ENCODE data around the gene PKN3.

The PKN3 gene

DNA sequence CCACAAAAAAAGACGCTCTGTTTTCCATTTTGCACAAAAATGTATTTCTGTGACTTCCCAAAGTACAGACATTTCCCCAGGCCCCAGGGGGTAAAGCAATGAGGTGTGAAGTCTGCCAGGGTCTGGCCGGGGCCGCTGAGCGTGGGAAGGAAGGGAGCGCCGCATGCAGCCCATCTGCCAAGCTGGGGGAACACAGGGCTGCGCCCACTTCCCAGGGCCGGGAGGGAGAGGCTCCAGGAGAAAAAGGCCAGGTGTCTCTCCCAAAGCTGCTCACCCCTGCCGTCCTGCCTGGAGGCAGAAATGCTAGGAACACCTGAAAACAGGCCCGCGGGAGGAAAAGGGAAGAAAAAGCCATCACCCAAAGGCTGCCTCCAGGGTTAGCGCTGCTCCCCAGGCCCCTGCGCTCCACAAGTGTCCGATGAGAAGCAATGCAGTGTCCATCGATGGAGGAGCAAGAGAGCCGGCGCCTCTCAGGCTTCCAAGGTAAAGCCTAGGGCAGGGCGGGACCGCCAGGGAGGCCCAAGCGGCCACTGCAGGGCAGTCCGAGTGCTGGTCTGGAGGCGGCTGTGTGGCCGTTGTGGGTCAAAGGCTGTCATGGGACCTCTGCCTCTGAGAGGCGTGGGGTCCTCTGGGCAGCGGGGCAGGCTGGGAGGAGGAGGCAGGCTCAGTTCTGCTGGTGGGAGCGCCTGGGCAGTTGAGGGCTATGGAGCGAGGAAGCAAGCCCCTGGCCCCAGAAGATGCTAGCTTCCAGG lies 27.6 kb downstream of the PKN3 start:
- Histone ChIP-seq H3K27me3 (ENCODE audit: low read depth, low read length) (no peaks in the 10 kb centered on the region), H3K4me3 (ENCODE audit: low read depth in 1 of 2, low read length in 2 of 2) (no peak overlapping the region), H3K9me3 (ENCODE audit: control insufficient read depth in 1 of 2, low read length in 2 of 2) (no peaks in the 10 kb centered on the region), H3K36me3 (ENCODE audit: control insufficient read depth in 1 of 2, insufficient read depth in 2 of 2, low read length in 2 of 2) (peaks cover 6 to 29% of the 10 kb centered on the region in 2 donors), H3K27ac (ENCODE audit: low read length) (no peak overlapping the region), H3K4me1 (ENCODE audit: control insufficient read depth in 1 of 2, insufficient read depth in 2 of 2, low read length in 2 of 2) (peaks cover under 1 to 2% of the 10 kb centered on the region in 2 donors)

DNA sequence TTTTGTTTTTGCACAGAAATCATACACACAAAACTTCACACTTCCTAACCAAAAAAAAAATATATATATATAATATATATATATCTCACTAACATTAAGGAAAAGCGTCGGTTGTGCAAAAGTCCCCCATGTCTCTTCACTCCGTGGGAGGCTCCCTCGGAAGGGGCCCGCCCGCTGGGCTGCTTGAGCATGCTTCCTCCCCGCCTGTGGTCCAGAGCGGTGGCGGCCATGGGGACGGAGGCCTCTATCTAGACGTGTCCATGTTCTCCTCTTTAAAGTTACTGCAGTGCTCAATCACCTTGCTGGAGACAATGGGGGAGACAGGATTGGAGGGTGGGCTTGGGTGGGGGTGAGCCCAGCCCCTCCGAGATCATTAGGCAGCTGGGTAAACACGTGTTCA lies 28.8 kb downstream of the PKN3 start:
- no peak overlapping the region for H3K27ac ChIP-seq (ENCODE audit: low read length)
- no peaks in the 10 kb centered on the region for H3K27me3 ChIP-seq (ENCODE audit: low read depth, low read length)
- no peaks in the 10 kb centered on the region for H3K9me3 ChIP-seq (ENCODE audit: control insufficient read depth in 1 of 2, low read length in 2 of 2)
- H3K36me3 ChIP-seq (ENCODE audit: control insufficient read depth in 1 of 2, insufficient read depth in 2 of 2, low read length in 2 of 2), result peaks cover 10 to 34% of the 10 kb centered on the region in 2 donors
- H3K4me1 ChIP-seq (ENCODE audit: control insufficient read depth in 1 of 2, insufficient read depth in 2 of 2, low read length in 2 of 2), result no peaks in the 10 kb centered on the region
- no peak overlapping the region for H3K4me3 ChIP-seq (ENCODE audit: low read depth in 1 of 2, low read length in 2 of 2)

DNA sequence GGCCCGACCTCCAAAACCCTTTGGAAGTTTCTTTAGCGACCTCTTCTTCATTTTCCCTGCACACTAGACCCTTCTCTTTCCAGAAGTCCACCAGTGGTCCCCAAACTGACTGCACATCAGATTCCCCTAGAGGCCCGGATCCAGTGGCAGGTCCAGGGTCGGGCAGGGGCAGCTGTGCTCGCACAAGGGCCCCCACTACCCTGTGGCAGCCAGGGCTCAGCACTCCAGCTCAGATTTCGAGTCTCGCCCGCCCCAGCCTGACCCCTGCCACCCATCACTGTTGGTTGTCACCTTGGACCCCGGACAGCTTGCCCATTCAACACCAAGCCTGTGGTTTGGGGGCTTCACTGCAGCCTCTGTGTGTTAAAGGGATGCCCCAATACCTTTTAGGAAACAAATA lies 29.4 kb downstream of the PKN3 start:
- H3K4me3 ChIP-seq (ENCODE audit: low read depth in 1 of 2, low read length in 2 of 2), result no peak overlapping the region
- H3K9me3 ChIP-seq (ENCODE audit: control insufficient read depth in 1 of 2, low read length in 2 of 2), result no peaks in the 10 kb centered on the region
- no peaks in the 10 kb centered on the region for H3K4me1 ChIP-seq (ENCODE audit: control insufficient read depth in 1 of 2, insufficient read depth in 2 of 2, low read length in 2 of 2)
- H3K27me3 ChIP-seq (ENCODE audit: low read depth, low read length), result no peaks in the 10 kb centered on the region
- H3K36me3 ChIP-seq (ENCODE audit: control insufficient read depth in 1 of 2, insufficient read depth in 2 of 2, low read length in 2 of 2), result peaks cover 10 to 34% of the 10 kb centered on the region in 2 donors
- H3K27ac ChIP-seq (ENCODE audit: low read length), result no peak overlapping the region

DNA sequence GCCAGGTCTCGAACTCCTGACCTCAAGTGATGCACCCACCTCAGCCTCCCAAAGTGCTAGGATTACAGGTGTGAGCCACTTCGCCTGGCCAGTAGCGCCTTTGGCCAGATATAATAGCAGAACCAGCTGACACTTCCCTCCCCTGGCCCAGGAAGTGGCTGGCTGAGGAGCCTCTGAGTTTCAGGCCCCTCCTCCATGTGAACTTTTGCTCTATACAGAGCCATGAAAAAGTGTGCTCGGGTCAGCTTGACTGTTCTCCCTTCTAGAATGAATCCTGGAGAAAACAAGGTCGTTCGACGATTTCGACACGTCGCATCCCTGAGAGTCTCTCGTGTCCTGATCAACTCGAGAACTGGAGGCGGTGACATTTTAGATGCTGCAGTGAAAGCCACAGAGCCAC lies 30.3 kb downstream of the PKN3 start:
- Histone ChIP-seq H3K36me3 (ENCODE audit: control insufficient read depth in 1 of 2, insufficient read depth in 2 of 2, low read length in 2 of 2) (peaks cover 15 to 41% of the 10 kb centered on the region in 2 donors), H3K4me1 (ENCODE audit: control insufficient read depth in 1 of 2, insufficient read depth in 2 of 2, low read length in 2 of 2) (no peaks in the 10 kb centered on the region), H3K9me3 (ENCODE audit: control insufficient read depth in 1 of 2, low read length in 2 of 2) (no peaks in the 10 kb centered on the region), H3K4me3 (ENCODE audit: low read depth in 1 of 2, low read length in 2 of 2) (no peak overlapping the region), H3K27ac (ENCODE audit: low read length) (no peak overlapping the region), H3K27me3 (ENCODE audit: low read depth, low read length) (no peaks in the 10 kb centered on the region)

DNA sequence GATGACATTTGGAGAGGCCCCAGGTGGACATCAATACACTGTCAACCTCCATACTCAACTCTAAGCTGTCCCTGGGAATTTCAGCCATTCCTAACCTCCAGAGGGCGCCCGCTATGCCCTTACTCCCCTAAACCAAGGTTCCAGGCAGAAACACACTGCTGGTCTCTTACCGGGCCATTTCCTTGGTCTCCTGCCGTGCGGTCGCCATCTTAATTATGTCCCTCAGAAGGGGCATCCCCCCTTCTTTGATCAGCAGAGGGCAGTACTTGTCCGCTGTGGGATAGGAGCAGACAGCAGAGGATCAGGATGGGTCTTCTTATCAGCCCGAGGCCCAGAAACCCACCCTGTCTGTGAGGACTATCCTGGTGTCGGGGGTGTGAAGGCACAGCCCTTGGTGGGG lies 31.0 kb downstream of the PKN3 start:
- no peaks in the 10 kb centered on the region for H3K4me1 ChIP-seq (ENCODE audit: control insufficient read depth in 1 of 2, insufficient read depth in 2 of 2, low read length in 2 of 2)
- no peaks in the 10 kb centered on the region for H3K9me3 ChIP-seq (ENCODE audit: control insufficient read depth in 1 of 2, low read length in 2 of 2)
- H3K27me3 ChIP-seq (ENCODE audit: low read depth, low read length), result no peaks in the 10 kb centered on the region
- no peak overlapping the region for H3K27ac ChIP-seq (ENCODE audit: low read length)
- no peak overlapping the region for H3K4me3 ChIP-seq (ENCODE audit: low read depth in 1 of 2, low read length in 2 of 2)
- peaks cover 15 to 41% of the 10 kb centered on the region in 2 donors for H3K36me3 ChIP-seq (ENCODE audit: control insufficient read depth in 1 of 2, insufficient read depth in 2 of 2, low read length in 2 of 2)

DNA sequence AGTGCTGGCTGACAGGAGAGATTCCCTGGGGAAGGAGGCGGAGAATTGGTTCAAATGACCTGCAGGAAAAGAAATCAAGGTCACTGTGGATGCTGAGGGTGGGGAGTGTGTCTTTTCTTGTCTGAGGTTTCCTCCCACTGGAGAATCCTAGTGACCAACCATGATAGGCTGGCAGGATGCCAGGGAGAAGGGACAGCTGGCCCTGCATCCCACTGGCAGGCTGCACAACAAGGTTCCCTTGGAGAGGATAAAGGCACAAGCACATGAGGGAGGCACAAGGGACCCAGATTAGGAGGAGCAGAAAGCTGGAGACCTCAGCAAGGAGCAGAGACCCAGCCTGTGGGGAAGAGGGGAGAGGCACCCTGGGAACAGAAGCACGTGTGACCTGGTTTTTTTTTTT lies 33.1 kb downstream of the PKN3 start:
- H3K4me1 ChIP-seq (ENCODE audit: control insufficient read depth in 1 of 2, insufficient read depth in 2 of 2, low read length in 2 of 2), result no peaks in the 10 kb centered on the region
- peaks cover 20 to 48% of the 10 kb centered on the region in 2 donors for H3K36me3 ChIP-seq (ENCODE audit: control insufficient read depth in 1 of 2, insufficient read depth in 2 of 2, low read length in 2 of 2)
- H3K9me3 ChIP-seq (ENCODE audit: control insufficient read depth in 1 of 2, low read length in 2 of 2), result no peaks in the 10 kb centered on the region
- H3K27me3 ChIP-seq (ENCODE audit: low read depth, low read length), result no peaks in the 10 kb centered on the region
- H3K4me3 ChIP-seq (ENCODE audit: low read depth in 1 of 2, low read length in 2 of 2), result no peak overlapping the region
- no peak overlapping the region for H3K27ac ChIP-seq (ENCODE audit: low read length)

DNA sequence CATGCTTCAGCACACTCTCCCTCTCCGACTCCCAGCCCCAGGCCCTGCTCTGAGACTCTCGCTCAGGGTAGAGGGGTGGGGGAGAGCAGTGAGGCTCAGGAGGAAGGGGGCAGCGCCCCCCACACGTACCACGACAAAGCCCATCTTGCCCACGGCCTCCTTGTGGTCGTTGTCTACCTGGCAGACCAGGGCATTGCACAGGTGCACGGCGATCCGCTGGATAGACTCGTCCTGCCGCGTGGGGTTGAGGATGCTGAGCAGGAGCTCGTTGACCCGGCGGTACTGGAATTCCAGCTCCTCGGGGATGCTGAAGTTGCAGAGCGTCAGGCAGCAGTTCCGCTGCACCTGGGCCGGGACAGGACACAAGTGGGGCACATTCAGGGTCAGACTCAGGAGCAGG lies 40.1 kb downstream of the PKN3 start:
- Histone ChIP-seq H3K4me3 (ENCODE audit: low read depth in 1 of 2, low read length in 2 of 2) (no peak overlapping the region), H3K27me3 (ENCODE audit: low read depth, low read length) (no peaks in the 10 kb centered on the region), H3K36me3 (ENCODE audit: control insufficient read depth in 1 of 2, insufficient read depth in 2 of 2, low read length in 2 of 2) (peaks cover 16 to 38% of the 10 kb centered on the region in 2 donors)

DNA sequence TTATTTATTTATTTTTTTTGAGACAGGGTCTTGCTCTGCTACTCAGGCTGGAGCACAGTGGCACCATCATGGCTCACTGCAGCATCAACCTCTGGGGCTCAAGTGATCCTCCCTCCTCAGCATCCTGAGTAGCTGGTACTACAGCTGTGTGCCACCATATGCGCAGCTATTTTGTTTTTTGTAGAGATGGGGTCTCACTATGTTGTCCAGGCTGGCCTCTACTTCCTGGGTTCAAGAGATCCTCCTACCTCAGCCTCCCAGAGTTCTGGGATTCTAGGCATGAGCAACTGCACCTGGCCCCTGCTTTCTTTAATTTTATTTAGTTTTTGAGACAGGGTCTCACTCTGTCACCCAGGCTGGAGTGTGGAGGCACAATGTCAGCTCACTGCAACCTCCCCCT lies 41.1 kb downstream of the PKN3 start:
- Histone ChIP-seq H3K27ac (ENCODE audit: low read length) (no peak overlapping the region), H3K4me1 (ENCODE audit: control insufficient read depth in 1 of 2, insufficient read depth in 2 of 2, low read length in 2 of 2) (no peaks in the 10 kb centered on the region), H3K36me3 (ENCODE audit: control insufficient read depth in 1 of 2, insufficient read depth in 2 of 2, low read length in 2 of 2) (peaks cover 15 to 44% of the 10 kb centered on the region in 2 donors), H3K9me3 (ENCODE audit: control insufficient read depth in 1 of 2, low read length in 2 of 2) (no peaks in the 10 kb centered on the region), H3K4me3 (ENCODE audit: low read depth in 1 of 2, low read length in 2 of 2) (no peak overlapping the region), H3K27me3 (ENCODE audit: low read depth, low read length) (no peaks in the 10 kb centered on the region)

More for the DNA sequence above, 40.1 kb downstream of the PKN3 start:
- no peaks in the 10 kb centered on the region for H3K4me1 ChIP-seq (ENCODE audit: control insufficient read depth in 1 of 2, insufficient read depth in 2 of 2, low read length in 2 of 2)
- no peak overlapping the region for H3K27ac ChIP-seq (ENCODE audit: low read length)
- H3K9me3 ChIP-seq (ENCODE audit: control insufficient read depth in 1 of 2, low read length in 2 of 2), result no peaks in the 10 kb centered on the region

DNA sequence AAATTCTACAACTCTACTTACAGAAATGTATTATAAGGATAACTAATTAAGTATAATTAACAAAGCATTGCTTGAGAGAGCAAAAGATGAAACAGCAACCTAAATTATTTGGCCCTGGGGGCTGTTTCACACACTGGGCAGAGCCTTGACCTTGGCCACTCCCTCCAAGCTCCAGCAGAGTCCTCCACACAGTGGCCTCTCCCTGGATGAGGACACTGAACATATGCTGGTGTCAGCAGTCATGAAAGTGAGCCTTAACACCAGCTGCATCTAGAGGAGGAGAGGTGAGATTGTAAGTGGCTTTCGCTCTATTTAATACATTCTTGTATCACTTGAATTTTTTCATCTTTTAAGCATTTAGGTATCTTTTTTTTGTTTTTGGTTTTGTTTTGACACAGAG lies 44.9 kb downstream of the PKN3 start:
- H3K4me1 ChIP-seq (ENCODE audit: control insufficient read depth in 1 of 2, insufficient read depth in 2 of 2, low read length in 2 of 2), result no peaks in the 10 kb centered on the region
- peaks cover 17 to 39% of the 10 kb centered on the region in 2 donors for H3K36me3 ChIP-seq (ENCODE audit: control insufficient read depth in 1 of 2, insufficient read depth in 2 of 2, low read length in 2 of 2)
- H3K27ac ChIP-seq (ENCODE audit: low read length), result no peak overlapping the region
- no peak overlapping the region for H3K4me3 ChIP-seq (ENCODE audit: low read depth in 1 of 2, low read length in 2 of 2)
- H3K9me3 ChIP-seq (ENCODE audit: control insufficient read depth in 1 of 2, low read length in 2 of 2), result no peaks in the 10 kb centered on the region
- no peaks in the 10 kb centered on the region for H3K27me3 ChIP-seq (ENCODE audit: low read depth, low read length)

DNA sequence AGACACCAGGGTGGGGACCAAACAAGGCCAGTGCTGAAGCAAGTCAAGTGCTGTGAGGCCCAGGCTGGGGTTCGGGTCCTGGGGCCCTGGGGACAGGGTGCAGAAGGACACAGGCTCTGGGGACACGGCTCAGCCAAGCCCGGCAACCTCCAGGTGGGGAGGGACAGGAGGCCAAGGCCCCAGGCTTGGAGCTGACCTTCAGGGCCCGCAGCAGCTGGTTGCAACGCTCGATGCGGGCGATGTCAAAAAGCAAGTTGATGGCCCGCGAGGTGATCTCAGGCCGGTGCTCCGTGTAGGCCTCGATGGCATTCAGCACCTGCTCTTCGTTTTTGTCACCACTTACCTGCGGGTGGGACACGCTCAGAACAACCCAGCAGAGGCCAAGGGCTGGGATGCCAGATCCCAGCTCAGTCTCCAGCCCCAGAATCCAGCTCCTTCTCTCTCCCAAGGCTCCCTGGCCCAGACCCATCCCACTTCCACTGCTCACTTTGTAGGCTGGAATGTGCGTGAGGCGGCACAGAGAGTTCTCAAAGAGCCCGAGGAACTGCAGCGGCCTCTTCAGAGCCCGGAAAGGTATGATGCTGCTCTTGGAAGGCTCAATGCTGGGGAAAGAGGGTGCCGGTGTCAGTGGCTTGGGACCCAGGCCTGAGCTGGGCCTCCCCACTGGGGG lies 48.8 kb downstream of the PKN3 start:
- H3K27me3 ChIP-seq (ENCODE audit: low read depth, low read length), result no peaks in the 10 kb centered on the region
- H3K27ac ChIP-seq (ENCODE audit: low read length), result no peak overlapping the region
- no peak overlapping the region for H3K4me3 ChIP-seq (ENCODE audit: low read depth in 1 of 2, low read length in 2 of 2)
- H3K36me3 ChIP-seq (ENCODE audit: control insufficient read depth in 1 of 2, insufficient read depth in 2 of 2, low read length in 2 of 2), result peaks cover 43 to 64% of the 10 kb centered on the region in 2 donors
- no peaks in the 10 kb centered on the region for H3K9me3 ChIP-seq (ENCODE audit: control insufficient read depth in 1 of 2, low read length in 2 of 2)
- no peaks in the 10 kb centered on the region for H3K4me1 ChIP-seq (ENCODE audit: control insufficient read depth in 1 of 2, insufficient read depth in 2 of 2, low read length in 2 of 2)

DNA sequence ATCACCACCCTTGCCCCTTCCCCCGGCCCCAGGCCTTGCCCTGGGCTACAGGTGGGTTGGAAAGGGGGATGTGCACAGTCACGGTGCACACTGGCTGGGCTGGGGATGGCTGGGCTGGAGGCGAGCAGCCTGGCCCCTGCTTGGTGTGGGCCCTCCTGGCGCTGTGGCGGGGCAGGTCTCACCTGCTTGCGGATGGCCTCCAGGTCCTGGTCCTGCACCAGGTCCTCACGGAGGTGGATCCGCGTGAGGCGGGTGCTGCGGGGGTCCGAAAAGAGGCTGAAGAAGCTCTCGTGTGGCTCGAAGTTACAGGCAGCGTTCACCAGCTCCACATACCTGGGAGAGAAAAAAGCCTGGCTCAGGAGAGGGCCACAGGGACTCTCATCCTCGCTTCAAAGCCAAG lies 51.3 kb downstream of the PKN3 start:
- no peak overlapping the region for H3K4me3 ChIP-seq (ENCODE audit: low read depth in 1 of 2, low read length in 2 of 2)
- no peak overlapping the region for H3K27ac ChIP-seq (ENCODE audit: low read length)
- peaks cover 43 to 53% of the 10 kb centered on the region in 2 donors for H3K36me3 ChIP-seq (ENCODE audit: control insufficient read depth in 1 of 2, insufficient read depth in 2 of 2, low read length in 2 of 2)
- H3K9me3 ChIP-seq (ENCODE audit: control insufficient read depth in 1 of 2, low read length in 2 of 2), result no peaks in the 10 kb centered on the region
- H3K4me1 ChIP-seq (ENCODE audit: control insufficient read depth in 1 of 2, insufficient read depth in 2 of 2, low read length in 2 of 2), result no peaks in the 10 kb centered on the region
- no peaks in the 10 kb centered on the region for H3K27me3 ChIP-seq (ENCODE audit: low read depth, low read length)

Data from muscle layer of duodenum (tissue), 2 donors.